ENCODE results near the gene SLCO2A1. TPM values are rescaled to one million over a fixed set of nuclear protein-coding genes. Genes with fewer than 3 reads are reported as not detected.

The SLCO2A1 gene
- total and polyA plus RNA-seq, 2 donors (not counting 1 experiment from before 2014, with no cell fraction given), result not detected

- no peak overlapping the region for H3K4me2 ChIP-seq (replicated peaks; ENCODE audit: low read depth, low read length, poor library complexity, severe bottlenecking)
- ATAC-seq (ENCODE audit: low read depth) (no peak), DNase-seq (no peak)
- intact Hi-C loops (cut with micrococcal nuclease), result no loop called here
- H3K4me1 ChIP-seq (ENCODE audit: control insufficient read depth in 2 of 2, insufficient read depth in 2 of 2, low read length in 2 of 2), result peaks cover 0 to 5% of the 10 kb centered on the region in 2 donors
- no peak overlapping the region for H3K4me3 ChIP-seq (ENCODE audit: control extremely low read depth in 1 of 5, extremely low read depth in 1 of 5, insufficient read depth in 1 of 5, low read depth in 2 of 5, low read length in 4 of 5)
- Mint-ChIP-seq H3K9me3 (ENCODE audit: insufficient read depth) (no peaks in the 10 kb centered on the region), H3K27me3 (peaks cover 48% of the 10 kb centered on the region), H3K4me3 (no peak overlapping the region), H3K4me1 (peaks cover 2% of the 10 kb centered on the region), H3K27ac (no peak overlapping the region)
- H3K79me2 ChIP-seq (ENCODE audit: control insufficient read depth, insufficient read depth, low read length), result no peaks in the 10 kb centered on the region
- POLR2A ChIA-PET, result no interaction called here
- no peak overlapping the region for H3K9ac ChIP-seq (ENCODE audit: low read length)
- H4K20me1 ChIP-seq (ENCODE audit: control insufficient read depth, insufficient read depth, low read length, poor library complexity, severe bottlenecking), result no peaks in the 10 kb centered on the region
- no peak overlapping the region for H3K27ac ChIP-seq (ENCODE audit: low read length in 2 of 2)
- no peaks in the 10 kb centered on the region for H3K36me3 ChIP-seq (replicated peaks in 1 of 2; ENCODE audit: control extremely low read depth in 1 of 2, control insufficient read depth in 1 of 2, extremely low read depth in 1 of 2, insufficient read depth in 2 of 2, low read length in 1 of 2)
- peaks cover 0 to 4% (median 0%) of the 10 kb centered on the region in 3 donors for H3K9me3 ChIP-seq (ENCODE audit: control extremely low read depth in 1 of 3, control insufficient read depth in 2 of 3, insufficient read depth in 1 of 3, low read length in 2 of 3)
- H2AFZ ChIP-seq (ENCODE audit: insufficient read depth, low read depth, low read length, poor library complexity, severe bottlenecking), result no peak overlapping the region
- CTCF ChIA-PET, result no interaction called here
- TF ChIP-seq EZH2 (IDR thresholded peaks at IDR 0.05; ENCODE audit: borderline replicate concordance, insufficient read depth, low read depth, low read length, poor library complexity, severe bottlenecking), result no peak
- peaks cover 0 to 21% (median 16%) of the 10 kb centered on the region in 4 experiments for H3K27me3 ChIP-seq (replicated peaks in 1 of 4; ENCODE audit: control extremely low read depth in 1 of 4, control insufficient read depth in 3 of 4, insufficient read depth in 4 of 4, low read length in 3 of 4)
- no CpG with 5 or more reads among the region's 2 CpGs for WGBS (ENCODE audit: insufficient coverage)
Observed at GRCh38 chr3:134027631-134028030, 2.1 kb downstream of the SLCO2A1 start.

DNA sequence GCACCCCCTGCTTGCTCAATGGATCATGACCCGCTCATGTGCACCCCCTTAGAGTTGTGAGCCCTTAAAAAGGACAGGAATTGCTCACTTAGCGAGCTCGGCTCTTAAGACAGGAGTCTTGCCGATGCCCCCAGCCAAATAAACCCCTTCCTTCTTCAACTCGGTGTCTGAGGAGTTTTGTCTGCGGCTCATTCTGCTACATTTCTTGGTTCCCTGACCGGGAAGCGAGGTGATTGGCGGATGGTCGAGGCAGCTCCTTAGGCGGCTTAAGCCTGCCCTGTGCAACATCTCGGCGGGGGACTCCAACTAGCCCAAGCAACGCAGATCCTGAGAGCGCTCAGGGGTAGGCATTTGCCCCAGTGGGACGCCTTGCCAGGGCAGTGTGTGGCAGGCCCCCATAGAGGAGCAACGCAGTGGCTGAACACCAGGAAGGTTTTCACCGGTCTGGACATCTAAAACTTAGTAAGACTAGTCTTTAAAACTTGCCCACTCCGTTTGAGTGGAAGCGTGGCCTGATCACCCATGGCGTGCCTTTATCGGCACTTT is 9.5 kb downstream of the SLCO2A1 start:
- WGBS (ENCODE audit: insufficient coverage), result 98% methylated on average over 19 of the region's 22 CpGs
- H3K79me2 ChIP-seq (ENCODE audit: control insufficient read depth, insufficient read depth, low read length), result no peaks in the 10 kb centered on the region
- H3K27ac ChIP-seq (ENCODE audit: low read length in 2 of 2), result no peak overlapping the region
- H3K9me3 ChIP-seq (ENCODE audit: control extremely low read depth in 1 of 3, control insufficient read depth in 2 of 3, insufficient read depth in 1 of 3, low read length in 2 of 3), result peaks cover 0 to 4% (median 0%) of the 10 kb centered on the region in 3 donors
- POLR2A ChIA-PET, result no interaction called here
- H3K4me2 ChIP-seq (replicated peaks; ENCODE audit: low read depth, low read length, poor library complexity, severe bottlenecking), result no peak overlapping the region
- H3K36me3 ChIP-seq (replicated peaks in 1 of 2; ENCODE audit: control extremely low read depth in 1 of 2, control insufficient read depth in 1 of 2, extremely low read depth in 1 of 2, insufficient read depth in 2 of 2, low read length in 1 of 2), result no peaks in the 10 kb centered on the region
- ATAC-seq (ENCODE audit: low read depth) (no peak), DNase-seq (no peak)
- intact Hi-C loops (cut with micrococcal nuclease), result no loop called here
- Mint-ChIP-seq H3K4me3 (no peak overlapping the region), H3K9me3 (ENCODE audit: insufficient read depth) (no peaks in the 10 kb centered on the region), H3K27ac (no peak overlapping the region), H3K27me3 (peaks cover under 1% of the 10 kb centered on the region), H3K4me1 (no peaks in the 10 kb centered on the region)
- no peaks in the 10 kb centered on the region for H4K20me1 ChIP-seq (ENCODE audit: control insufficient read depth, insufficient read depth, low read length, poor library complexity, severe bottlenecking)
- CTCF ChIA-PET, result no interaction called here
- no peaks in the 10 kb centered on the region for H3K27me3 ChIP-seq (replicated peaks in 1 of 4; ENCODE audit: control extremely low read depth in 1 of 4, control insufficient read depth in 3 of 4, insufficient read depth in 4 of 4, low read length in 3 of 4)
- H2AFZ ChIP-seq (ENCODE audit: insufficient read depth, low read depth, low read length, poor library complexity, severe bottlenecking), result no peak overlapping the region
- no peaks in the 10 kb centered on the region for H3K4me1 ChIP-seq (ENCODE audit: control insufficient read depth in 2 of 2, insufficient read depth in 2 of 2, low read length in 2 of 2)
- H3K9ac ChIP-seq (ENCODE audit: low read length), result no peak overlapping the region
- no peak overlapping the region for H3K4me3 ChIP-seq (ENCODE audit: control extremely low read depth in 1 of 5, extremely low read depth in 1 of 5, insufficient read depth in 1 of 5, low read depth in 2 of 5, low read length in 4 of 5)
- TF ChIP-seq EZH2 (IDR thresholded peaks at IDR 0.05; ENCODE audit: borderline replicate concordance, insufficient read depth, low read depth, low read length, poor library complexity, severe bottlenecking) (no peak), CTCF (IDR thresholded peaks at IDR 0.05) (no peak)
